ENCODE data around the gene PTGS1. TPM values are rescaled to one million over a fixed set of nuclear protein-coding genes. Genes with fewer than 3 reads are reported as not detected.

Gene PTGS1
- total RNA-seq, 1 donor from 2014 or later, result 0.23 TPM

Other genes with a start within 250 kb of the PTGS1 start
- gene NDUFA8, start 211.2 kb upstream of the PTGS1 start, total RNA-seq, result 52.3 and 56.4 TPM in 2 replicates
- not detected in 2 replicates for gene MORN5, start 211.1 kb upstream of the PTGS1 start, total RNA-seq
- gene LHX6, start 142.1 kb upstream of the PTGS1 start, total RNA-seq, result 0.34 and 0.53 TPM in 2 replicates
- 28.6 and 29.1 TPM in 2 replicates for gene RBM18, start 106.2 kb upstream of the PTGS1 start, total RNA-seq
- gene MRRF, start 106.1 kb upstream of the PTGS1 start, total RNA-seq, result 24.0 and 24.1 TPM in 2 replicates
- gene OR1J1, start 106.9 kb downstream of the PTGS1 start, total RNA-seq, result not detected in 2 replicates
- not detected in 2 replicates for gene OR1J2, start 139.8 kb downstream of the PTGS1 start, total RNA-seq
- not detected in 2 replicates for gene OR1J4, start 148.1 kb downstream of the PTGS1 start, total RNA-seq
- gene OR1N1, start 156.3 kb downstream of the PTGS1 start, total RNA-seq, result not detected in 2 replicates
- not detected in 2 replicates for gene OR1N2, start 182.1 kb downstream of the PTGS1 start, total RNA-seq
- gene OR1L8, start 212.4 kb downstream of the PTGS1 start, total RNA-seq, result not detected in 2 replicates
- not detected in 2 replicates for gene OR1Q1, start 243.7 kb downstream of the PTGS1 start, total RNA-seq

All from astrocyte (in vitro differentiated cells and primary cell).